ENCODE data around the gene ILF3. TPM values are rescaled to one million over a fixed set of nuclear protein-coding genes. Genes with fewer than 3 reads are reported as not detected.
A peak's percentile ranks its signal among the peaks of the same experiment; 100 is the strongest.

The ILF3 gene
- polyA plus RNA-seq, 1 donor (not counting 4 experiments of a cell fraction or from before 2014, with no cell fraction given), result 162 TPM

DNA sequence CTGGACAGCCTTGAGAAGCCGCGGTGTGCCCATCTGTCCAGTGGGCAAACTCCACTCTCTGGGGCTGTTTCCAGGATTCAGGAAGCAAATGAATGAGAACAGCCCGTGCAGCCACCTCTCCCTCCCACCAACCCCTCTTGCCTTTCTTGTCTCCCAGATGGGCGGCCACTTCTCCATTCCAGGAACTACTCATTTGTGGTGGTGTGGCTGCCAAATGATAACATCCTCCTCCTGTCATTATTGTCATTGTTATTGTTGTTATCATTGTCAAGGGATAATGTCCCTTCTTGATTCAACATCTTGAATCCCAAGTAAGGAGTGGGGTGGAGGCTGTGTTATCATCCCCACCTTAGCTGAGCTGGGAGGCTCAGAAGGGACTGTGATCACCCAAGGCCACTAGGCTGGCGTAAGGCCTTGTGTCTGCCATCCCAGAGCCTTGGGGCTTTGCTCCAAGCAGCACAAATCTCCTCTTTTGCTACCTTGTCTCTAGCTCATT, 65.4 kb downstream of the ILF3 start:
- peaks cover 31% of the 10 kb centered on the region for H4K20me1 ChIP-seq (ENCODE audit: control insufficient read depth, extremely low read depth, insufficient read depth, low read length)
- peak overlapping the region; percentile 86 for H3K9ac ChIP-seq (ENCODE audit: control insufficient read depth, extremely low read depth, insufficient read depth, low read length)
- H3K79me2 ChIP-seq (ENCODE audit: control insufficient read depth, insufficient read depth, low read length), result peaks cover 64% of the 10 kb centered on the region
- DNase-seq (ENCODE audit: low read depth, low spot score) (no peak), FAIRE-seq (no peak)
- peaks cover 10% of the 10 kb centered on the region for H3K9me1 ChIP-seq (ENCODE audit: control insufficient read depth, extremely low read depth, insufficient read depth, low read length)
- no peak for TF ChIP-seq EZH2 (IDR thresholded peaks at IDR 0.05; ENCODE audit: low read length)
- TF ChIP-seq, protein P1, sequence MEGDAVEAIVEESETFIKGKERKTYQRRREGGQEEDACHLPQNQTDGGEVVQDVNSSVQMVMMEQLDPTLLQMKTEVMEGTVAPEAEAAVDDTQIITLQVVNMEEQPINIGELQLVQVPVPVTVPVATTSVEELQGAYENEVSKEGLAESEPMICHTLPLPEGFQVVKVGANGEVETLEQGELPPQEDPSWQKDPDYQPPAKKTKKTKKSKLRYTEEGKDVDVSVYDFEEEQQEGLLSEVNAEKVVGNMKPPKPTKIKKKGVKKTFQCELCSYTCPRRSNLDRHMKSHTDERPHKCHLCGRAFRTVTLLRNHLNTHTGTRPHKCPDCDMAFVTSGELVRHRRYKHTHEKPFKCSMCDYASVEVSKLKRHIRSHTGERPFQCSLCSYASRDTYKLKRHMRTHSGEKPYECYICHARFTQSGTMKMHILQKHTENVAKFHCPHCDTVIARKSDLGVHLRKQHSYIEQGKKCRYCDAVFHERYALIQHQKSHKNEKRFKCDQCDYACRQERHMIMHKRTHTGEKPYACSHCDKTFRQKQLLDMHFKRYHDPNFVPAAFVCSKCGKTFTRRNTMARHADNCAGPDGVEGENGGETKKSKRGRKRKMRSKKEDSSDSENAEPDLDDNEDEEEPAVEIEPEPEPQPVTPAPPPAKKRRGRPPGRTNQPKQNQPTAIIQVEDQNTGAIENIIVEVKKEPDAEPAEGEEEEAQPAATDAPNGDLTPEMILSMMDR (optimal IDR thresholded peaks at IDR 0.05 in 1 of 3, IDR thresholded peaks at IDR 0.05 in 1 of 3, conservative IDR thresholded peaks at IDR 0.05 in 1 of 3; ENCODE audit: extremely low read depth in 1 of 3, insufficient read depth in 2 of 3, low read length in 3 of 3), result no peak
- H3K27ac ChIP-seq (ENCODE audit: control insufficient read depth, insufficient read depth, low read length), result no peak overlapping the region
- peaks cover 12% of the 10 kb centered on the region for H3K4me1 ChIP-seq (ENCODE audit: control insufficient read depth, extremely low read depth, insufficient read depth, low read length)
- H3K36me3 ChIP-seq (ENCODE audit: control insufficient read depth in 2 of 2, extremely low read depth in 1 of 2, insufficient read depth in 2 of 2, low read length in 2 of 2), result peaks cover 4 to 6% of the 10 kb centered on the region in 2 experiments
- peak overlapping the region; percentile 82 to 92 (median 89) for H3K4me3 ChIP-seq (ENCODE audit: control insufficient read depth in 2 of 3, extremely low read depth in 1 of 3, insufficient read depth in 2 of 3, low read depth in 1 of 3, low read length in 3 of 3)
- H2AFZ ChIP-seq (ENCODE audit: control insufficient read depth, low read length), result no peak overlapping the region
- no peaks in the 10 kb centered on the region for H3K9me3 ChIP-seq (ENCODE audit: control insufficient read depth, low read depth, low read length)
- dilution Hi-C loops (cut with MboI; ENCODE audit: extremely low pct_ligation_motif_present, low sequenced_read_pairs), result no loop called here
- H3K27me3 ChIP-seq (ENCODE audit: control insufficient read depth, extremely low read depth, insufficient read depth, low read length), result no peaks in the 10 kb centered on the region
- peak overlapping the region; percentile 93 for H3K4me2 ChIP-seq (ENCODE audit: control insufficient read depth, extremely low read depth, insufficient read depth, low read depth, low read length)

- Histone ChIP-seq H3K9me3 (ENCODE audit: control insufficient read depth, low read depth, low read length) (no peaks in the 10 kb centered on the region), H3K79me2 (ENCODE audit: control insufficient read depth, insufficient read depth, low read length) (peaks cover 76% of the 10 kb centered on the region), H3K9ac (ENCODE audit: control insufficient read depth, extremely low read depth, insufficient read depth, low read length) (no peak overlapping the region), H3K4me3 (ENCODE audit: control insufficient read depth in 2 of 3, extremely low read depth in 1 of 3, insufficient read depth in 2 of 3, low read depth in 1 of 3, low read length in 3 of 3) (no peak overlapping the region), H3K9me1 (ENCODE audit: control insufficient read depth, extremely low read depth, insufficient read depth, low read length) (peaks cover 10% of the 10 kb centered on the region), H3K27ac (ENCODE audit: control insufficient read depth, insufficient read depth, low read length) (no peak overlapping the region), H4K20me1 (ENCODE audit: control insufficient read depth, extremely low read depth, insufficient read depth, low read length) (peaks cover 34% of the 10 kb centered on the region), H3K4me2 (ENCODE audit: control insufficient read depth, extremely low read depth, insufficient read depth, low read depth, low read length) (no peak overlapping the region), H2AFZ (ENCODE audit: control insufficient read depth, low read length) (no peak overlapping the region), H3K27me3 (ENCODE audit: control insufficient read depth, extremely low read depth, insufficient read depth, low read length) (no peaks in the 10 kb centered on the region), H3K36me3 (ENCODE audit: control insufficient read depth in 2 of 2, extremely low read depth in 1 of 2, insufficient read depth in 2 of 2, low read length in 2 of 2) (peaks cover 6 to 8% of the 10 kb centered on the region in 2 experiments), H3K4me1 (ENCODE audit: control insufficient read depth, extremely low read depth, insufficient read depth, low read length) (peaks cover 12% of the 10 kb centered on the region)
- dilution Hi-C loops (cut with MboI; ENCODE audit: extremely low pct_ligation_motif_present, low sequenced_read_pairs), result no loop called here
- TF ChIP-seq EZH2 (IDR thresholded peaks at IDR 0.05; ENCODE audit: low read length), result no peak
- TF ChIP-seq, protein P1 (optimal IDR thresholded peaks at IDR 0.05 in 1 of 3, IDR thresholded peaks at IDR 0.05 in 1 of 3, conservative IDR thresholded peaks at IDR 0.05 in 1 of 3; ENCODE audit: extremely low read depth in 1 of 3, insufficient read depth in 2 of 3, low read length in 3 of 3), result no peak
- no peak for DNase-seq (ENCODE audit: low read depth, low spot score)
- no peak for FAIRE-seq
These were observed 66.5 kb downstream of the ILF3 start for GRCh38 chr19:10720607-10721125.
